Lung (tissue), 12 donors: ENCODE data around the gene MARK3. TPM values are rescaled to one million over a fixed set of nuclear protein-coding genes. Genes with fewer than 3 reads are reported as not detected.
A peak's percentile ranks its signal among the peaks of the same experiment; 100 is the strongest.

Experiments
- ATAC-seq: fragments of 200-7000 bp; cut with Tn5 transposase; one replicate; pipeline ENCODE4 v1.9.1; 2020; ENCODE audit warnings: moderate number of reproducible peaks; ENCODE audit not compliant: insufficient read depth, low FRiP score
- DNase-seq, 3 donors: peaks; one replicate each; pipeline ENCODE4 v3.0.0-alpha.2; 2013 to 2017
- H3K27ac ChIP-seq, 2 donors: one replicate each; pipeline ENCODE4 v1.5.1; 2013; ENCODE audit warnings: mild to moderate bottlenecking in 2 of 2, moderate library complexity in 2 of 2, control low read depth in 1 of 2, inconsistent platforms in 1 of 2, low read depth in 1 of 2, low read length in 1 of 2
- H3K27me3 ChIP-seq, 3 donors: one replicate each; pipeline ENCODE4 v1.5.1; 2013; ENCODE audit warnings: low read length in 2 of 3; ENCODE audit not compliant: control insufficient read depth in 3 of 3, insufficient read depth in 3 of 3
- H3K36me3 ChIP-seq, 4 donors: one replicate each; pipeline ENCODE4 v1.5.1; 2013; ENCODE audit warnings: low read length in 4 of 4, mild to moderate bottlenecking in 1 of 4, moderate library complexity in 1 of 4; ENCODE audit not compliant: control insufficient read depth in 4 of 4, insufficient read depth in 4 of 4
- H3K4me1 ChIP-seq, 5 donors: one replicate each; pipeline ENCODE4 v1.5.1; 2013; ENCODE audit warnings: low read length in 5 of 5, mild to moderate bottlenecking in 2 of 5, moderate library complexity in 1 of 5; ENCODE audit not compliant: control insufficient read depth in 5 of 5, insufficient read depth in 5 of 5
- H3K4me3 ChIP-seq: one replicate; pipeline ENCODE4 v1.5.1; 2013; ENCODE audit warnings: mild to moderate bottlenecking, control low read depth, moderate library complexity
- H3K9ac ChIP-seq, 2 donors: one replicate each; pipeline ENCODE4 v1.5.1; 2013; ENCODE audit warnings: low read length in 2 of 2, control low read depth in 1 of 2; ENCODE audit not compliant: insufficient read depth in 1 of 2
- H3K9me3 ChIP-seq, 4 donors: one replicate each; pipeline ENCODE4 v1.5.1; 2013; ENCODE audit warnings: low read length in 3 of 4, mild to moderate bottlenecking in 1 of 4, moderate library complexity in 1 of 4; ENCODE audit not compliant: control insufficient read depth in 4 of 4, insufficient read depth in 3 of 4
- CTCF ChIP-seq: IDR thresholded peaks from 2 replicates; pipeline ENCODE4 v1.5.1; 2012; ENCODE audit warnings: mild to moderate bottlenecking; ENCODE audit errors: control extremely low read depth, extremely low read depth
- WGBS, 2 donors: extraction: QIAGEN DNeasy Blood & Tissue Kit; methylation state at CpG; one replicate each; pipeline ENCODE4 v1.1.7; 2013; 5-methylcytosine and 5-hydroxymethylcytosine counted together
- polyA plus RNA-seq, 2 donors: library from polyadenylated mRNA; stranded (reverse); fragments of 200-250 nt; gene quantifications; one replicate each; pipeline ENCODE4 v1.2.1, GENCODE V29; 2013
- total RNA-seq, 2 donors: library from RNA; depleted of rRNA in 1 of 2; stranded (reverse); fragments of >200 nt in 1 of 2; gene quantifications; one replicate each; pipeline ENCODE4 v1.2.1, GENCODE V29; 2014 to 2021
- donor health status: control.
- donor health status: control.
- donor health status: Bipolar disorder and iron deficiency.
- donor health status: healthy.
- donor health status: DM: yes; HTN: yes; CAD: no.

The MARK3 gene
- total and polyA plus RNA-seq, 4 donors = 56.2 to 177 (median 101) TPM

- Histone ChIP-seq H3K4me3 (no peak overlapping the region), H3K9me3 (no peaks in the 10 kb centered on the region), H3K9ac (peak overlapping the region in 1 of 2 donors; percentile 36), H3K27me3 (no peaks in the 10 kb centered on the region), H3K36me3 (peaks cover 3 to 5% (median 4%) of the 10 kb centered on the region in 4 donors), H3K4me1 (peaks cover 6 to 26% (median 14%) of the 10 kb centered on the region in 5 donors), H3K27ac (peak overlapping the region; percentile 88 to 94)
- TF ChIP-seq CTCF = no peak
- peak; percentile 21 for ATAC-seq
- DNase-seq = peak in 1 of 3 donors; percentile 26
- 47 to 54% methylated on average over 9 of the region's 9 CpGs for WGBS, 2 donors
These were observed 19.1 kb downstream of the MARK3 start for GRCh38 chr14:103404032-103404918.

GRCh38 chr14:103404920-103405319, 19.7 kb downstream of the MARK3 start:
- H3K9ac ChIP-seq = no peak overlapping the region
- peaks cover 3 to 5% (median 4%) of the 10 kb centered on the region in 4 donors for H3K36me3 ChIP-seq
- peaks cover 6 to 26% (median 12%) of the 10 kb centered on the region in 5 donors for H3K4me1 ChIP-seq
- H3K9me3 ChIP-seq = no peaks in the 10 kb centered on the region
- H3K27ac ChIP-seq = peak overlapping the region in 1 of 2 donors; percentile 76
- TF ChIP-seq CTCF = no peak
- WGBS, 2 donors = 30 to 32% methylated on average over 7 of the region's 7 CpGs
- no peaks in the 10 kb centered on the region for H3K27me3 ChIP-seq
- no peak overlapping the region for H3K4me3 ChIP-seq
- ATAC-seq = no peak
- DNase-seq = peak in 1 of 3 donors; percentile 21

- peaks cover 4 to 15% (median 6%) of the 10 kb centered on the region in 5 donors for H3K4me1 ChIP-seq
- no peaks in the 10 kb centered on the region for H3K27me3 ChIP-seq
- DNase-seq (peak in 1 of 3 donors; percentile 29), ATAC-seq (peak; percentile 28)
- H3K36me3 ChIP-seq = peaks cover 9 to 12% (median 10%) of the 10 kb centered on the region in 4 donors
- TF ChIP-seq CTCF = no peak
- no peak overlapping the region for H3K4me3 ChIP-seq
- peak overlapping the region; percentile 5 to 32 for H3K27ac ChIP-seq
- H3K9ac ChIP-seq = no peak overlapping the region
- no peaks in the 10 kb centered on the region for H3K9me3 ChIP-seq
- WGBS, 2 donors = 42 to 50% methylated on average over 7 of the region's 7 CpGs
These were observed 23.4 kb downstream of the MARK3 start for GRCh38 chr14:103408491-103409155.
